GM19238 (cell line): ENCODE results near the gene C11orf52.
A peak's percentile ranks its signal among the peaks of the same experiment; 100 is the strongest.

Experiments used
- DNase-seq: peaks from one replicate; pipeline ENCODE4 v3.0.0; 2011; ENCODE audit warnings: low spot score; ENCODE audit not compliant: insufficient read length

C11orf52 gene

GRCh38 chr11:111937844-111938243 is 19.1 kb downstream of the C11orf52 start:
- no peak for DNase-seq

- DNase-seq, result peak; percentile 44
These were observed 20.0 kb downstream of the C11orf52 start for GRCh38 chr11:111938687-111939160.

DNA sequence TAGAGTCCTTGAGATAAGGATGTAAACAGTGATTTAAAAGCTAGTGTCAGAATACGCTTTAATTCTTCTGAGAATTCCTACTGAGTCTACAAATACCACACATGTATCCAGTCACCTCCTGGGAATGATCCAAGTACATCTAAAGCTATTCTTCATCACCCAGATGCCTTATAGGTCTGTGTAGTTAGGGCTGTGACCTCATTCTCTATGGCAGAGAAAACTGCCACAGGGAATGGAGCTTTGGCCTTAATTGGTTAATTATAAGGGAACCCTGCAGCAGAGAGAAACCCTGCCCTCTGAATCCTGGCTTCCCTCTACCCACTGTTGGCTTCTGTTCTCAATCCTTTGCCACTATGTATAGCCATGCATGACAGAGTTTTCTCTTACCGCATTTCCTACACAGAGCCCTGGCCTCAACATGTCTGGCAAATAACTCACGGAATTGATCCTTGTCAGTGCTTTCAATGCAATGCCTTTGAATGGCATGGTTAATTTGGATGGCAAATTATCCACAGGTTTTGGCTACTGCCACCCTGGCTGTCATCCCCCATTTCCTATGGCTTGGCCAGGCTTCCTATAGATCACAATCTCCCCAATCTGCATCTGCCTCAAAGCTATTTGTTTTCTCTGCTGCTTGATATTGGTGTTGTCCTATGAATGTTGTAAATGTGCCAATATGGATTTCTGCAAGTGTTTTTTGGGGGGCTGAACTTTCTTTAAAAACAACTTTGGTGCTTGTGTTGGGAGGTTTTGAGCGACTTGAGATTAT is 21.3 kb downstream of the C11orf52 start:
- DNase-seq, result no peak

DNA sequence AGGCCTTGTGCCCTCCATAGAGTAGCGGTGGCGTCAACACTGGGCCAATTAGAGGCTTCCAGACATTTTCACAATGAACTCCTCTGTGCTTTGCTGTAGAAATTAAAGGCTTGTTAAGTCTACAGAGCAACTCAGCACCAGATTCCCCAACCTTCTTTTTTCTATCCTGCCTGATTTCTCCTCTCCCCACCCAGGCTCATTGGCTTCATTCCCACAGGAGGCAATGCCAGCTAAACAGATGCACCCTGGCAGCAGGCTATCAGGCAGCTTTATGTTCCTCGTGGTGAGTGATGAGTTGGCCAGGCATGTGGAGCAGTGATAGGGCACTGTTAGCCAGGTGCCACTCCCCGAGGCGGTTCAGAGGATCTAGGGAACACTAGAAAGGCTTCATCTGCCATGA is 23.2 kb downstream of the C11orf52 start:
- DNase-seq, result no peak

DNA sequence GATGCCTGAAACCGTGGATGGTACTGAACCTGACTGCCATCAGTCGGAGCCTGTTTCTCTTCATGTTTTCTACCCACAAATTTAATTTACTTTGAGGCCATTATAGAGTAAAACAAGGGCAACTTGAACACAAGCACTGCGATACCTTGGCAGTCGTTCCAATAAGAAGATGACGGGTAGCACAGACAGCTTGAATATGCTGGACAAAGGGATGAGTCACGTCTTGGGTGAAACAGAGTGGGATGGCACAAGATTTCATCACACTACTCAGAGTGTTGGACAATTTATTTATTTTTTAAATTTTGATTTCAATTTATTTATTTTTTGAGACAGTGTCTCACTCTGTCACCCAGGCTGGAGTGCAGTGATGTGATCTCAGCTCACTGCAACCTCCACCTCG is 24.1 kb downstream of the C11orf52 start:
- DNase-seq, result no peak

GRCh38 chr11:111944139-111944538 is 25.4 kb downstream of the C11orf52 start:
- no peak for DNase-seq

- no peak for DNase-seq
These were observed 25.9 kb downstream of the C11orf52 start for GRCh38 chr11:111944651-111945051.

DNA sequence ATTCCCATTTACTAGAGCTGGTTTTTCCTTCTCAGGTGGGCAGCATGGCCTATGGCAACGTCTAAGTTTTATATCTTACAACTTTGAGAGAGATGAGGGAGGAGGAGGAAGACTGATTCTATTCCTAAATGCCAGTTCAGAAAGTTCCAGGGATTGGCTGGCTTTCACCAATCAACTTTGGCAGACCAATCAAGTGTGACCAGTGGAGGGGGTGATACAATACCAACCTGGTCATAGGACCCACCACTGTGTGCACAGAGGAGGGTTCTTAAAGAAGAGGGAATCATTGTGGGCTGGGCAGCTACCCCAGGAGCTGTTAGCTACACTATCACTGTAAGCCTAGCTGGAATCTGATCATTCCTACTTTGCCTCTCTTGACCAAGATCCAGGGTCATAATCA is 26.5 kb downstream of the C11orf52 start:
- DNase-seq, result no peak

DNA sequence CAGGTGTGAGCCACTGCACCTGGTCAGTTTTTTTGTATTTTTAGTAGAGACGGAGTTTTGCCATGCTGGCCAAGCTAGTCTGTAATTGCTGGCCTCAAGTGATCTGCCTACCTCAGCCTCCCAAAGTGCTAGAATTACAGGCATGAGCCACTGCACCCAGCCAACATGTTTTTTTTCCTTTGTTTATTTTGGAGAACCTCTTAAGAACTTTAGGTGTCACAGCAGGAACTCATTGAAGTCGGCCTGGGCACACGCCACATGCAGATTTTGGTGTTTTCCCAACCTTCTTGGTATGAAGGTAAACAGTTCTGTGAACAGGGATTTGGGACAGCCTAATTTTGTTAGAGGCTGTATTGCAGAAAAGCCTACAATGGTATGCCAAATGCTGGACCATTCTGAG is 27.8 kb downstream of the C11orf52 start:
- no peak for DNase-seq

GRCh38 chr11:111947143-111947542 is 28.4 kb downstream of the C11orf52 start:
- DNase-seq, result no peak

DNA sequence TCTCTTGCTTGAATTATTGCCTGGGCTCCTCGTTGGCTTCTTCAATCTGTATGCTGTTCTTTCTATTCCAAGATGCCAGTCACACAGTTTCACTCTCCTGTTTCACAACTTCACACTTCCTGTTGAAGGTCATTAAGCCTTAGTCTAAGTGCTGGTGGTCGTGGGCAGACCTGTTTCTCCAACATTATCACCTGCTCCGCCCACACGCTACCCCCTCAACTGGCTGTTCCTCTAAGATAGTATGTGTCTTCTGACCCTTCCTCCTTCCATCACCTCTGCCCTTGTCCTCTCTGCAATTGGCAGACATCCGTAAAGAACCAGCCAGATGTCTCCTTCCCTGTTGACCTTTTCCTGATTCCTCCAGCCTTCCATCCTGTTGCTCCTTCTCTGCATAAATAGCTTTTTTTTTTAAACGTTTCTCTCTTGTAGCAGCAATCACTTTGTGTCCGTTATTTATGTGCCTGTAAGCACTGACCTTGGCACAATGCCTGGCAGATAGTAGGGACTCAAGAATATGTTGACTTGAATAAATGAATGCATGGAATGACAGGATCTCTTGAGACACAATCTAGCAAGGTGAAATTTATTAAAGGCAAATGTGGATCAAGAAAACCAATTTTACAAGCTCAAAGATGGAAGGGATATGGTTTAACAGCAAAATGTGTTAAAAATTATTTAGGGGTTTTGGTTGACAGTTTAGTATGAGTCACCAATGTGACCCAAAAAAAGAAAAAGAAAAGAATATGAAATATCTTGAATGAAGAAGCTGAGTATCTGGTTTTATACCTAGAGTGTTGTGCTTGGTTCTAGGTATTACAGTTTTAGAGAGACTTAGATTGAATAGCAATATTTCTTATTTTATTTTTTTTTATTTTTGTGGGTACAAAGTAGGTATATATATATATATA is 31.1 kb downstream of the C11orf52 start:
- no peak for DNase-seq

DNA sequence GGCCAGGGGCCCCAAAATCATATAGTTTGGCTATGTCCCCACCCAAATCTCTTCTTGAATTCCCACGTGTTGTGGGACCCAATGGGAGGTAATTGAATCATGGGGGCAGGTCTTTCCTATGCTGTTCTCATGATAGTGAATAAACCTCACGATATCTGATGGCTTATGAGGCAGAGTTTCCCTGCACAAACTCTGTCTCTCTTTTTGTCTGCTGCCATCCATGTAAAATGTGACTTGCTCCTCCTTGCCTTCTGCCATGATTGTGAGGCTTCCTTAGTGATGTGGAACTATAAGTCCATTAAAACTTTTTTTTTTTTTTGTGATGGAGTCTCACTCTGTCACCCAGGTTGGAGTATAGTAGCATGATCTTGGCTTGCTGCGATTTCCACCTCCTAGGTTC is 32.9 kb downstream of the C11orf52 start:
- no peak for DNase-seq

GRCh38 chr11:111954154-111954553 is 35.4 kb downstream of the C11orf52 start:
- no peak for DNase-seq

- DNase-seq, result no peak
These were observed 39.1 kb downstream of the C11orf52 start for GRCh38 chr11:111957663-111958444.

- DNase-seq, result no peak
These were observed 42.2 kb downstream of the C11orf52 start for GRCh38 chr11:111960916-111961315.

- DNase-seq, result no peak
These were observed 42.9 kb downstream of the C11orf52 start for GRCh38 chr11:111961389-111962300.

DNA sequence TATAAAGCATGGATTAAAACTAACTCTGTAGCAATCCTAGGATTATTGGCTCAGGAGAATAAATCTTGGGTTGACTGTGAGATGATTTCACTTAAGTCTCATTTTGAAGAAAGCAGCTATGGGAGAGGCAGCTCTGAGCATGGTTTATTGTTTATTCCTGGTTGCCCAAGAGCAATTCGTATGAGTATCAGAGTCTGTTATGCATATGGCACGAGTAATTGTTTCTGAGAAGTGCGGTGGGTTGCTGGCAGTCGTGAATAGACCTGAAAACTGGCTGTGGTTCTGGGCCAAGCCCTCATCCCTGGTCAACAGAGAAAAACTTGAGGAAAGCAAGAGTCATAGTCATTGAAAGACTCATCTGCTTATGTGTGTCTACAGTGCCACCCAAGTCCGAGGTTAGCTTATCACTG is 45.2 kb downstream of the C11orf52 start:
- DNase-seq, result no peak

DNA sequence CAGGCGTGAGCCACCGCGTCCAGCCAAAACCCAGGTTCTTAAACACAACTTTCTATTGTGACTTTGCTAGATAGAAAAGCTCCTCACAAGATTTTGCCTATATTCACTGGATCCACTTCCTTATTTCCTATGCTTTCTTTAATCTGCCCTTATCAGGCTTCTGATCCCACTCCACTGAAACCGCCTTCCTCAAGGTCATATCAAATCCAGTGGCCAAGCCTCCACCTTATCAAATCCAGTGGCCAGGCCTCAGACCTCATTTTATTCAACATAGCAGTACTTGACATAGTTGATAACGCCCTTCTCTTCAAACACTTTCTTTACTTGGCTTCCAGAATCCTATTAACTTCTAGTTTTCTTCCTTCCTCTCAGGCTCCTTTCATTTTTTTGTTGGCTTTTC is 48.0 kb downstream of the C11orf52 start:
- no peak for DNase-seq

GRCh38 chr11:111967649-111968048 is 48.9 kb downstream of the C11orf52 start:
- DNase-seq, result no peak

DNA sequence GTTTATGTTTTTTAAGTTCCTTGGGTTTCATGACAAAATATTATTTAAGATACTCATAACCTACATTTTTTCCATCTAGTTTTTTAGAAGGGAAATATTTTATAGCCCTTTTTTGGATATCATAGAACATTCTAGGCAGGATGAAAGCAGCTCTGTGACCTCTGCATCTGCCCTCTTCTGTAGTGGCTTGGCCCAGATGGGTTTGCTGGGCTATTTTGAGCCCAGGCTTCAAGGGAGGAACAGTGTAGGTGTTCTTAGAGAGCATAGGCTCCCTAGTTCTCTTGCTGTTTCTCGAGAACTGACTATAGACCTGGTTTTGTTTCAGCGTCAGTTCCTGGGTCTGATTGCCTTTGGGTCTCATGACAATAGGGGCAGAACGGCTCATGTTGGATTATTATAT is 50.6 kb downstream of the C11orf52 start:
- no peak for DNase-seq

DNA sequence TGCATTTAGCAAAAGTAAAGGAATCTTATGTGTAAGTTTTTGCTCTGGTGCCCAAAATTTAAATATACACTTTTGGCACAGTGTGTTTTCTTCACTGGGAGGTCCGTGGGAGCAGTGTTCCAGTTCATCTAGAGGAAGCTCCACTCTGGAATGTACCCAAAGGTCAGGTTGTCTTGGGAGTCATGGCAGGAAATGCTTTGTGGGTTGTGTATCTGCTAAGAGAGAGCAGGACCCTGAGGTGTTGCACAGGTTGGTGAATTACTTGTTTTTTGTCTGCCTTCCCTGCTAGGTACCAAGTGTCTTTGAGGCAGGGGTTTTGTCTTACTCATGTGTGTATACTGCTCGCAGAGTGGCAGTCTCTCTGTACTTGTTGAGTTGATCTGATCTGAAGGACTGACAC is 55.7 kb downstream of the C11orf52 start:
- DNase-seq, result no peak
